DMS53 treated with DMSO at 0.1 percent for 48 hours (cell line): ENCODE data around the gene MKRN2.
"Not testable (repeated sequence)": the region's sequence is repeated elsewhere in the genome, so short reads cannot be mapped to it uniquely, and the experiment has no call there.

Source experiments
- DNase-seq: peaks from one replicate; lab custom pipeline; 2025; ENCODE audit not compliant: unreplicated experiment; lab: John Stamatoyannopoulos, UW

The MKRN2 gene

GRCh38 chr3:12586403-12586802, 29.5 kb downstream of the MKRN2 start:
- no peak for DNase-seq

DNA sequence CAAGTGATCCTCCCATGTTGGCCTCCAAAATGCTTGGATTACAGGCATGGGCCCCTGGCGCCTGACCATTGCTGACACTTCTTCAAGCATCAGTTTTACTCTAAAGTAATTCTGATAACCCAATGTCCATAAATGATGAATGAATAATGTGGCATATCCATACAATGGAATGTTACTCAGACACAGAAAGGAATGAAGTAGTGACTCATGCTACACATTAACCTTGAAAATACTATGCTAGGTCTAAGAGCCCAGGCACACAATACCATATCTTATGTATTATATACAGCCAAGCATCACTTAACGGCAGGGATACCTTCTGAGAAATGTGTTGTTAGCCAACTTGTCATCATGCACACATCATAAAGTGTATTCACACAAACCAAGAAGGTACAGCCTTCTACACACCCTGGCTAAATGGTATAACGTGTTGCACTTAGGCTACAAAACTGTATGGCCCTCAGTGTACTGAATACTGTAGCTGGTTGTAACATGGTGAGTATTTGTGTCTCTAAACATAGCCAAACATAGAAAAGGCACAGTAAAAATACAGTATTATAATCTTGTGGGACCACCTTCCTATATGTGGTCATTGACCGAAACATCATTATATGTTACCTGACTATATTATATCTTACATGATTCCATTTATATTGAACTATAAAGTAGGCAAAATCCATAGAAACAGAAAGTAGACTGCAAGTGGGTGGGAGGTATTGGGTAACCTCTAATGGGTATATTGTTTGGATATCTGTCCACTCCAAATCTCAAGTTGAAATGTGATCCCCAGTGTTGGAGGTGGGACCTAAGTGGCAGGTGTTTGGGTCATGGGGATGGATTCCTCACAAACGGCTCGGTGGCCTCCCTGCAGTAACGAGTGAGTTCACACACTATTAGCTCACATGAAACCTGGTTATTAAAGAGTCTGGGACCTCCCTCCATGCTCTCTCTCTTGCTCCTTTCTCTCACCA, 31.4 kb downstream of the MKRN2 start:
- peak; percentile 19 for DNase-seq

DNA sequence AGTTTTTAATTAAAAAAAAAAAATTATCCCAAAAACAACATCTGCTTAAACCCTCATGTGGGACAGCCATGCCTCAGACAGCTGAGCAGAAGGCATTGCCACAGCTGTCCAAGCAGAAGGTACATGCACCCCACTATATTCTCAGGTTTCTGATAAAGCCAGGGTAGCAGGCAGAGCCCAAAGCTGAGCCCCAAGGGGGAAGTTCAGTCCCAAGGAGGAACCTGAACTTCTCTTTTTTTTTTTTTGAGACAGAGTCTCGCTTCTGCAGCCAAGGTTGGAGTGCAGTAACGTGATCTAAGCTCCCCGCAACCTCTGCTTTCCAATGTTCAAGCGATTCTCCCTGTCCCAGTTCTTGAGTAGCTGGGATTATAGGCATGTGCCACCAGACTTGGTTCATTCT, 33.2 kb downstream of the MKRN2 start:
- no peak for DNase-seq

- DNase-seq, result no peak
Measured at GRCh38 chr3:12591456-12591855, 34.6 kb downstream of the MKRN2 start.

DNA sequence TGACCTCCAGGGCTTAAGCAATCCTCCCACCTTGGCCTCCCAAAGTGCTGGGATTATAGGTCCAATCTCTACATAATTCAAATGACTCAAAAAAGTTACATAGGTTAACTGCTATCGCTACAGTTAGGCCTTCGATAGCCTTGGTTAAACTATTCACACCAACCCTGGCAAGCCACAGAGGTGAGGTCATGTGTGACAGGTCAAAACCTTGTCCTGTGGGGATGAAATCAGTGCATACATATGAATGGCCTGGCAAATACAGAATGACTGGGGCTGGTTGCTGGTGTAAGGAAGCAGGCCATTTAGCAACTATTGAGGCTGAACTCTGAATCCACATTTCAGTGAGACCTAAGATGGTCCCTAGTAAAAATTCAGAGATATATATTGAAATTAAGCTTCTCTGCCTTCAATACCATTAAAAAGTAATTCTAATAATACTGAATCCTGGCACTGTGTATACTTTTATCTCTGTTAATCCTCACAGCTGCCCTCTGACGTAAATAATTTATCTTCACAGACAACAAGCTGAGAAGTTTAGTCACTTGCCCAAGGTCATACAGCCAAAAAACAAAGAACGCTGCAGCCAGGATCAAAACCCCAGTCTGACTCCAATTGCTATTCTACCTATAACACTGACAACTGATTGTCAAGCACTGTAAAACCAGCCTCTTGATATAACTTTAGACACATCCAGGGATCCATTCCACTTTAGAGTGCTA, 35.3 kb downstream of the MKRN2 start:
- DNase-seq, result no peak

- DNase-seq, result no peak
Measured at GRCh38 chr3:12593473-12593872, 36.6 kb downstream of the MKRN2 start.

DNA sequence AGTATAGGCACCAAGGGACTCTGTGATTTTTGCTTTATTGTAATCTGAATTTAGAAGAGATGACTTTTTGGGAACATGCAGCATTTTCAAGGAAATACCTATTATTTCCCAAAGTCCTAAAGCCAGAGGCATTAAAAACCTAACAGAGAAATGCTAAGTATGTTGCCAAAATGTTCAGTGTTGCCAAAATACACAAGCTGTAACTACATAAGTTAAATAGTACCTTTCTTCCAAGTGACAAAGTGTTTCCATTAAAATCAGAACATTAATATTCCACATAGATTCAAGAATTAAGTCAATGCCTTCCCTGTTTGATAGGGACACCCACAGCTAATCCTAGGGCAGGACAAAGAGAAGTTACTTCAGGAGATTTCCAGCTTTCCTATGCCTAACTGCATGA, 42.0 kb downstream of the MKRN2 start:
- no peak for DNase-seq

GRCh38 chr3:12601072-12601471, 44.2 kb downstream of the MKRN2 start:
- no peak for DNase-seq

DNA sequence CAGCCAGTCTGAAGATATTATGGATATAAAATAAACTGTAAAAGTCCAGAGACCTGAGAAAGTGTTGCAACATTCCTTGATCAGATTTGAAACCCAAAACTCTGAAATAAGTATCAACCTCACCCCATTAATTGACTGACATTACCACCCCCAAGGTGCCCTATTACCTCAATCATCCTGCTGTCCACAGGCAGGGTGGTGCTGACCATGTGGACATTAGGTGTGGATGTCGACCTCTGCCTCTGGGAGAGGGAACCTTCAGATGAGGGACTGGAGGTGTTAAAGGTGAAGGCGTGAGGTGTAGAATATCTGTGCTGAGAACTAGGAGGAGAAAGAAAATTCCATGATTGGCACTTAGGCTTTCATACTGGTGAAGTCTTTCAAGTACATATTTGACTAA, 47.1 kb downstream of the MKRN2 start:
- DNase-seq, result no peak

DNA sequence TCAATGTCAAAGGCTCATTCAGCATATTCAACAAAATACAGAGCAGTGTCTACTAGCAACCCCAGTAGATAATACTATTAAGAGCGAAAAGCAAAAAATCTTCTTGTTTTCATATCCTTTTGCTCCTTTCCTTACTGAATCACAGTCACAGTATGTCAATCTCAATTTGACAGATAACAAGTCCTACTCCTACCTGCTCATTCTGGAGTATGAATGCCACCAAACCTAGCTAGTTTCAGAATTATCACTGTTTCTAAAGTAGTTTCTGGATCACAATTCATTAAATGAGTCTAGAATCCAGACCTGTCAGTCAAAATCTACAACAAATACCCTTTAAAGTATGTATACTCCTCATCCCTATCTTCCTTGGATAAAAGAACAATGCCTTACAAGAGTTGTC, 51.5 kb downstream of the MKRN2 start:
- no peak for DNase-seq

DNA sequence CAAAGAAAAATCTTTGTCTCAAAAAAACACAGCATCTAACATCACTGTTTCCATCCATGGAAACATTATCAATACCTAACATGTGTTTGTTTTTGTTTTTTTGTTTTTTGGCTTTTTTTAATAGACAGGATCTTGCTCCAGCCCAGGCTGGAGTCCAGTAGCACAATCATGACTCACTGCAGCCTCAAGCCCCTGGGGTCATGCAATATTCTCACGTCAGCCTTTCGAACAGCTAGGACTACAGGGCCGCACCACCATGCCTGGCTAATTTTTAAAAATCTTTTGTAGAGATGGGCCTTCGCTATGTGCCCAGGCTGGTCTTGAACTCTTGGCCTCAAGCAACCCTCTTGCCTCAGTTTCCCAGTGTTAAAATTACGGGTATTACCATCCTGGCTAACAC, 54.2 kb downstream of the MKRN2 start:
- DNase-seq, result no peak

GRCh38 chr3:12612514-12613226, 55.8 kb downstream of the MKRN2 start:
- DNase-seq, result no peak

- DNase-seq, result no peak
Measured at GRCh38 chr3:12613250-12613649, 56.4 kb downstream of the MKRN2 start.

DNA sequence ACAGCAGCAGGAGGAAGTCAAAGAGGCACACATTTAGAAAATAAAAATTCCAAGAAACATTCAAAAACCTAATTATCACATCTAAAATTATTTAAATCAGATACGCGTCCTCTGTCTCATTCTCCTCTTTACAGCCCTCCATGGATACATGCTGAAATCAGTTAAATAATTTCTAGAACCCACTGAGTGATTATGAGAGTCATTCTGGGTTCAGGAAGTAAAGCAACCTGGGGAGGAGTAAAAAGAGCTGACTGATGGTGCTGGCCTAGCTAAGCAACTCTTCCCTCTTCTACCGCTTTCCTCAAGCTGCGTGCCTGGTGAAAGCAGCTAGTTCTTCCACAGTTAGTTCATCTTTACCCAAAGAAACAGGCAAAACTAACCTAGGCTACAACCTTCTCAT, 58.4 kb downstream of the MKRN2 start:
- no peak for DNase-seq

DNA sequence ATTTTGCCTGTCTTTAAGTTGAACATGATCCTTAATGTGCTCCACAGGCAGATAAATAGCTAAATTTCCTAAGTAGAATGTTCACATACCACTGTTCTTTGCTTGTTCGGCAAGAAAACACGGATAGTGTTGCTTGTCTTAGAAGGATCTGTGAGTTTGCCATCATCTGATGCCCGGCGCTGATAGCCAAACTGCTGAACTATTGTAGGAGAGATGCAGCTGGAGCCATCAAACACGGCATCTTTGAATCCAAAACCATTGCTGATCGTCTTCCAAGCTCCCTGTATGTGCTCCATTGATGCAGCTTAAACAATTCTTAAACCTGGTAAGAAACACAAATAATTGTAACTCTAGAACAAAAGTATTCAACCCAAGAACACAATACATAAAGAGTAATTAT, 61.5 kb downstream of the MKRN2 start:
- DNase-seq, result no peak

- no peak for DNase-seq
Measured at GRCh38 chr3:12620305-12620704, 63.4 kb downstream of the MKRN2 start.

GRCh38 chr3:12620729-12621128, 63.8 kb downstream of the MKRN2 start:
- DNase-seq, result no peak

GRCh38 chr3:12622335-12622734, 65.4 kb downstream of the MKRN2 start:
- no peak for DNase-seq

- no peak for DNase-seq
Measured at GRCh38 chr3:12624056-12624455, 67.2 kb downstream of the MKRN2 start.

DNA sequence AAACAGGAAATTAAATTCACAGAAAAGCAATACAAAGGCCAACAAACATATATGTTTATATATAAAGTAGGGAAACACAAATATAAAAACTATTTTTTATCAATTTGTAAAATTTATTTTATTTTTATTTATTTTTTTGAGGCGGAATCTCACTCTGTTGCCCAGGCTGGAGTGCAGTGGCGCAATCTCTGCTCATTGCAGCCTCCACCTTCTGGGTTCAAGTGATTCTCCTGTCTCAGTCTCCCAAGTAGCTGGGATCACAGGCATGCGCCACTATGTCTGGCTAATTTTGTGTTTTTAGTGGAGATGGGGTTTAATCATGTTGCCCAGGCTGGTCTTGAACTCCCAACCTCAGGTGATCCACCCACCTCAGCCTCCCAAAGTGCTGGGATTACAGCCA, 68.1 kb downstream of the MKRN2 start:
- not testable (repeated sequence) for DNase-seq

DNA sequence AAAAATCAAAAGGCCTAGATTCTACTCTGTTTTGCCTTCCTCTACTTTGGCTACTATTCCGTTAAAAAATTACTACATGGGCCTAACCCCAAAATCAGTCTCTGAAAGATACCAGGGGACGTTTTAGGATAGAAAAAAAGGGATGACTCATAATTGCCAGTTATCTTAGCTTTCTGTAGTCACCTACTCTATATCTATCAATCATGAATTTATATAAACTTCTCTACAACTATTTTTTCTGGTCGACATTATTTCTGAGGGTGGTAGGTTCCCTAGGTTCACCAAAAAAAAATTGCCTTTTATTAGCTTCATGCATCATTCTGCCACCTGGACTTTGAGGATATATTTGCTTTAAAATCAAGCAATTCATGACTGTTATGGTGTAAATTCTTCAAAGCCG, 70.5 kb downstream of the MKRN2 start:
- DNase-seq, result no peak

- no peak for DNase-seq
Measured at GRCh38 chr3:12628813-12629212, 71.9 kb downstream of the MKRN2 start.
